OCI-LY7 (cell line): ENCODE measurements around the gene SLC25A33.

ENCODE experiments used
- EZH2phosphoT487 ChIP-seq: fragments of 200-600 bp; sonication (generic); IDR thresholded peaks from 2 replicates; pipeline ENCODE4 v1.6.1; 2018; ENCODE audit warnings: low read depth, borderline replicate concordance, mild to moderate bottlenecking, mixed run types, antibody characterized with exemption, low read length, moderate library complexity, mixed read lengths
- TF ChIP-seq, protein P1 (sequence below): fragments of 200-600 bp; sonication (generic); conservative IDR thresholded peaks from 2 replicates; pipeline ENCODE4 v1.5.1; 2014; ENCODE audit warnings: mild to moderate bottlenecking, antibody characterized with exemption, low read length, moderate library complexity, mixed read lengths

DNA sequence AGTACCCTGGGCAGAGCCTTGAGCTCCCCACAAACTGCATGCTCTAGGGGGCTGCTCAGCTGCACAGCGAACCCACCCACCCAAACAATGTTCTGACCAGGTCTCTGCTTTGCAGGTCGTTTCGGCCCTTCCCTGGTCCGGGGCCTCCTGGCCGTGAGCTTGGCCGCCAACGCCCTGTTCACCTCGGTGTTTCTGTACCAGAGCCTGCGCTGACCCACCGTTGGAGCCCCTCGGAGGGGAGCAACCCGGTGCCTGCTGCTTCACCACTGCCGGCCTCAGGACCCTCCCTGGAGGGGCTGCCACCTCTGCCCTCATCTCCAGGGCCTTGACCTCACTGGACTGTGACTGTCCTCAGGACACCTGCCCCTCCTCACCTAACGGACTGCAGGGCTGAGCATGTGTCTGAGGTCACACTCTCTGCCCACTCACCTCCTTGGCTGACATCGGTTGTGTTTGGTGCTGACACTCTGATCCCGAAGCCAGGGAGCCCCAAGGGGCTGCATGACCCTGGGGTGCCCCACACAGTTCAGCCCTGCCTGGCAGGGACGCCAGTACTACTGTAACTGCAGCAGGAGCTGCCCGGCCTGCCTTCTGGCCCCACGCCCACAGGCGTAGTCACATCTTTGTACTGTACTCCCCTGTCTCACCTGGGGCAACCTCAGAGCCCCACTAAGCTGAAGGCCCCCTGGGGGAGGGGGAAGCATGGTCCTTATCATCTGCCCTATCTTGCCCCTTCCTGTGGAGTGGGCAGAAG lies 73.8 kb downstream of the SLC25A33 start:
- TF ChIP-seq, protein P1, sequence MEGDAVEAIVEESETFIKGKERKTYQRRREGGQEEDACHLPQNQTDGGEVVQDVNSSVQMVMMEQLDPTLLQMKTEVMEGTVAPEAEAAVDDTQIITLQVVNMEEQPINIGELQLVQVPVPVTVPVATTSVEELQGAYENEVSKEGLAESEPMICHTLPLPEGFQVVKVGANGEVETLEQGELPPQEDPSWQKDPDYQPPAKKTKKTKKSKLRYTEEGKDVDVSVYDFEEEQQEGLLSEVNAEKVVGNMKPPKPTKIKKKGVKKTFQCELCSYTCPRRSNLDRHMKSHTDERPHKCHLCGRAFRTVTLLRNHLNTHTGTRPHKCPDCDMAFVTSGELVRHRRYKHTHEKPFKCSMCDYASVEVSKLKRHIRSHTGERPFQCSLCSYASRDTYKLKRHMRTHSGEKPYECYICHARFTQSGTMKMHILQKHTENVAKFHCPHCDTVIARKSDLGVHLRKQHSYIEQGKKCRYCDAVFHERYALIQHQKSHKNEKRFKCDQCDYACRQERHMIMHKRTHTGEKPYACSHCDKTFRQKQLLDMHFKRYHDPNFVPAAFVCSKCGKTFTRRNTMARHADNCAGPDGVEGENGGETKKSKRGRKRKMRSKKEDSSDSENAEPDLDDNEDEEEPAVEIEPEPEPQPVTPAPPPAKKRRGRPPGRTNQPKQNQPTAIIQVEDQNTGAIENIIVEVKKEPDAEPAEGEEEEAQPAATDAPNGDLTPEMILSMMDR: no peak
- no peak for TF ChIP-seq EZH2phosphoT487
